Renal cortex interstitium (tissue), 11 donors: ENCODE results near the gene DNM1. TPM values are rescaled to one million over a fixed set of nuclear protein-coding genes. Genes with fewer than 3 reads are reported as not detected.
"Not testable (repeated sequence)": the region's sequence is repeated elsewhere in the genome, so short reads cannot be mapped to it uniquely, and the experiment has no call there.

Experiments used
- DNase-seq, 11 donors: peaks; one replicate each; pipeline ENCODE4 v3.0.0-alpha.2; 2013; ENCODE audit warnings: low read depth in 9 of 11, low spot score in 4 of 11; ENCODE audit errors: extremely low read depth in 1 of 11
- polyA plus RNA-seq, 3 donors: library from polyadenylated mRNA; unstranded; fragments of 120-200 nt; gene quantifications; one replicate each; pipeline ENCODE4 v1.2.1, GENCODE V29; 2013; ENCODE audit not compliant: insufficient read length in 3 of 3

The DNM1 gene
- polyA plus RNA-seq, 3 donors, result 106 to 279 (median 123) TPM

GRCh38 chr9:128215491-128216409 is 12.6 kb downstream of the DNM1 start:
- no peak for DNase-seq

DNA sequence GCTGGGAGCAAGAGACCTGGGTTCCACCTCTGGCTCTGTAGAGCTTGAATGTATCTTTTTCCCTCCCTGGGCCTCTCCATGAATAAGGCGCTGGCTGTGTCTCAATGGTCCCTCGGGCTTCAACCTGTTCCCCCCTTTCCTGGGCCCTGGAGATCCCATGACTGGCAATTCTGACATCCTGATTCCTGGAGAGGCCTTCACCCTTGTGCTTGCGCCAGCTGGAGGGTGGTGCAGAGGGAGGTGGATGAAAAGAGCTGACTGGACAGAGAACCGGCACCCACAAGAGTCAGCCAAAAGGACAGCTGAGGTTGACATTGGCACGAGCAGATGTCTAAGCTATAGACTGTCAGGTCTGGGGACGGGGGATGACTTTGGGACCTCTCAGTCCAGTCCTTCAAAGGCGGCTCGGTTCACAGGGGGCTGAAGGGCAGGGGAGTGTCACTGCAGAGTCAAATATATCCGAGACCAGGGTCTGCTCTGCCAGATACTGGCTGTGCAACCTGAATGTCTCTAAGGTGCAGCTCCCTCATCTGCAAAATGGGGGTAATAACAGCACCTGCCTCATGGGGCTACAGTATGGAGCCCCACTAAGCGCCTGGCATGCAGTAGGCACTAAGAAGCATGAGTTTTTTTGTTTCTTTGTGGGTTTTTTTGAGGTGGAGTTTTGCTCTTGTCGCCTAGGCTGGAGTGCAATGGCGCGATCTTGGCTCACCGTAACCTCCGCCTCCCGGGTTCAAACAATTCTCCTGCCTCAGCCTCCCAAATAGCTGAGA is 13.8 kb downstream of the DNM1 start:
- DNase-seq, result no peak

DNA sequence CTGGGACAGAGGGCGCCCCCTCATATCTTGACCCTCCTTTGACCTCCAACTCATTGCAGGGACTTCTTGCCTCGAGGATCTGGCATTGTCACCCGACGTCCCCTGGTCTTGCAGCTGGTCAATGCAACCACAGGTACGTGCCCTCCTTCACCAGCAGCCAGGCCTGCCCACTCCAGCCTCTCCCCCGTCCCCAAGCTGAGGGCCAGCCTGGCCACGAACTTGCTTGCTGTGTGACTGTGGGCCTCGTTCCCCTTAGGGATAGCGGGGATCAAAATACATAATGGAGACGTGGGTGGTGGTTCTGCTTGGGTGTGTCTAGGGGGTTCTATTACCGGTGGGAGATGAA is 15.0 kb downstream of the DNM1 start:
- DNase-seq, result no peak

DNA sequence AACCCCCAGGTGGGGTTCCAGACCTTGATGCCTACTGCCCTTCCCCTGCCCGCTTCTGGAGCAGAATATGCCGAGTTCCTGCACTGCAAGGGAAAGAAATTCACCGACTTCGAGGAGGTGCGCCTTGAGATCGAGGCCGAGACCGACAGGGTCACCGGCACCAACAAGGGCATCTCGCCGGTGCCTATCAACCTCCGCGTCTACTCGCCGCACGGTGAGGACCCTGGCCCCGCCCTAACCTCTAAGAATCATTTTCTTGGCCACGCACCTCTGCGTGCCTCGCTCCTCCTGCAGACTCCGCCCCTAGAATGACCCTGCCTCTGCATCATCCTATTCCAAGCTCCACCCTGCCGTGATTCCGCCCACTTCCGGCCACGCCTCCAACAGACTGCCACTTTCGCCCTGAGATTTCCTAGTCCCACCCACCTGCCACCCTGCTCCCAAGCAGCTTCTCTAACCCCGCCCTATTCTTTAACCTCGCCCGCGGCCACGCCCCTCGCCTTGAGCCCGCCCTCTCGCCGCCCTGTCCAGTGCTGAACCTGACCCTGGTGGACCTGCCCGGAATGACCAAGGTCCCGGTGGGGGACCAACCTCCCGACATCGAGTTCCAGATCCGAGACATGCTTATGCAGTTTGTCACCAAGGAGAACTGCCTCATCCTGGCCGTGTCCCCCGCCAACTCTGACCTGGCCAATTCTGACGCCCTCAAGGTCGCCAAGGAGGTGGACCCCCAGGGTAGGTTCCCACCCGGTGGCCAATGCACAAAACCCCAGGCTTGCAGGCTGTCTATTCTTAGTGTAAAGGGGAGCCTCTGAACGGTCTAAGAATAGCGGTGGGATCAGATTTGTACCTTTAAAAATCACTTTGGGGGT is 15.6 kb downstream of the DNM1 start:
- peak; percentile 79 to 93 (median 87) for DNase-seq

DNA sequence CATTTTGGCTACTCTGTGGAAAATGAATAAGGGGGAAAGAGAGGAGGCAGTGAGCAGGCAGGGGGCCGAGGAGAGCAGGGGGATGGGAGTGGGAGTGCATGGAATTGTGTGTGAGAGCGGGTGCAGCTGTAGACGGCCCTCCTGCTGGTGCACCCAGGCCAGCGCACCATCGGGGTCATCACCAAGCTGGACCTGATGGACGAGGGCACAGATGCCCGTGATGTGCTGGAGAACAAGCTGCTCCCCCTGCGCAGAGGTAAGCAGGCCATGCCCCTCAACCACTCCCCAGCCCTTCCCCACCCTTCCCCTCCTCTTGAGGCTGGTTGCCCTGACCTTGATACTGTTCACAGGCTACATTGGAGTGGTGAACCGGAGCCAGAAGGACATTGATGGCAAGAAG is 16.7 kb downstream of the DNM1 start:
- DNase-seq, result no peak

DNA sequence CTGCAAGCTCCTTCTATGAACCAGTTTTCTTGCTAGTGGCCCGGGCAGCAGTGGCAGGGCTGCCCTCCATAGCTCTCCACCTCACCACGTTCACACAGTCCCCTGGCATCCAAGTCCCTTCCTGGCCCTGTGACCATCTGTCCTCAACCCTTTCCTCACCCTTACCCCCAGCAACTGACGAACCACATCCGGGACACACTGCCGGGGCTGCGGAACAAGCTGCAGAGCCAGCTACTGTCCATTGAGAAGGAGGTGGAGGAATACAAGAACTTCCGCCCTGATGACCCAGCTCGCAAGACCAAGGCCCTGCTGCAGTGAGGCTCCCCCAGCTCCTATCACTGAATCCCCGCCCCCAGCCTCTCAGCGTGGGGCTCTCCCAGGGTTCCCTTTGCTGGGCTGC is 18.8 kb downstream of the DNM1 start:
- DNase-seq, result no peak

- DNase-seq, result no peak
These were observed 19.9 kb downstream of the DNM1 start for GRCh38 chr9:128222880-128223670.

DNA sequence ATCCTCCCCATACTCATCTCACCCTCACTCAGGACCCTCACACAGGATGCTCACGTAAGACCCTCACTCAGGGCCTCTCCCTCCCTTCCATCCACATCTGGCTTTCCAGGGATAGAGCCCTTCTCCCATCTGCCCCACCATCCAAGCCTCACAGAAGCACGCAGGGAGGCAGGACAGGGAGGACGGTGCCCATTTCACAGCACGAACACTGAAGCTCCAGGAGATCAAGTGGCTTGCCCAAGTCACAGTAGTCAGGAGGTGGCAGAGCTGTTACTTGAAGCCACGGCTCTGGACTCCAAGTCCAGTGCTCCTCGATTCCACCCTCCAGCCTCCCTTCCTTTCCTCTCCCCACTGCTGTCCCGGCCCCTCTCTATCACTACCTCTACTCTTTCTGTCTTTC is 21.7 kb downstream of the DNM1 start:
- no peak for DNase-seq

- DNase-seq, result no peak
These were observed 22.7 kb downstream of the DNM1 start for GRCh38 chr9:128225770-128226411.

- no peak for DNase-seq
These were observed 23.2 kb downstream of the DNM1 start for GRCh38 chr9:128226412-128226801.

- DNase-seq, result not testable (repeated sequence)
These were observed 27.7 kb downstream of the DNM1 start for GRCh38 chr9:128230897-128231296.

DNA sequence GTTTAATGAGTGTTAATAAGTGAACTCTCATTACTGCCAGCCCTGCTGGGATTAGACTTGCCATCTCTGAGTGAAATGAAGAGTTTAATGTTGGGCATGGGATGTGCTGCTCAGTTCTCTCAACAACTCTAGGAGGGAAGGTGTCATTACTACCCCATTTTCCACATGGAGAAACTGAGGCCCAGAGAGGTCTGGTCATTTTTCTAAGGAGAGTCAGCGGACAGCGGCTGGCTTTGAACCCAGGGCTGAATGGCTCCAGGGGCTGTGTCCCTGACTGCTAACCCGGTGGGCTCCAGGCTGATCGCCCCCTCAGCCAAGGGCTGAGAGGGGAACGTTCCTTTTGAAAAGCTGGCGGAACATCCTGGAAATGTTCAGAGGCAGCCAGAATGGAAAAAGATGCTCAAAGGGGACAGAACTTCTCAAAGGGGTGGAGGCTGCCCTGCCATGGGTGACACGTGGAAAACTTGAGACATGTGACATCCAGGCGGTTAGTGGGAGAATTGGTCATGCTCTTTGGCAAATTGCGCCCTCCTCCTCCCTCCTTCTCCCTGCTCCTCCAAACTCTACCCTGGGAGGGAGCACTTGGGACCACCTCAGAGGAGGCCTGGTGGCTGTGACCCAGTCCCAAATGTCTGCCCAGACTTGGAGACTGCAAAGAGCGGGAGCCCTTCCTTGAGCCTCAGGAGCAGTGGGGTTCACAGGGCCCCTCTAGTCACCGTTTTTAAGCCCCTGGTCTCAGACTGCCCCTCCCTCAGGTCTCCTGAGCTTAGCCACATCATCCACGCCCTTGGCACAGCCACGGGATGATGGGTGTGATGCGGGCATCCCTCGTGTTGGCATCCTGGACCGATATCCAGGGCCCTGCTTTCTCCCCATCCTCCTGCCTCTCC is 28.7 kb downstream of the DNM1 start:
- DNase-seq, result no peak

- no peak for DNase-seq
These were observed 29.6 kb downstream of the DNM1 start for GRCh38 chr9:128232528-128233428.

DNA sequence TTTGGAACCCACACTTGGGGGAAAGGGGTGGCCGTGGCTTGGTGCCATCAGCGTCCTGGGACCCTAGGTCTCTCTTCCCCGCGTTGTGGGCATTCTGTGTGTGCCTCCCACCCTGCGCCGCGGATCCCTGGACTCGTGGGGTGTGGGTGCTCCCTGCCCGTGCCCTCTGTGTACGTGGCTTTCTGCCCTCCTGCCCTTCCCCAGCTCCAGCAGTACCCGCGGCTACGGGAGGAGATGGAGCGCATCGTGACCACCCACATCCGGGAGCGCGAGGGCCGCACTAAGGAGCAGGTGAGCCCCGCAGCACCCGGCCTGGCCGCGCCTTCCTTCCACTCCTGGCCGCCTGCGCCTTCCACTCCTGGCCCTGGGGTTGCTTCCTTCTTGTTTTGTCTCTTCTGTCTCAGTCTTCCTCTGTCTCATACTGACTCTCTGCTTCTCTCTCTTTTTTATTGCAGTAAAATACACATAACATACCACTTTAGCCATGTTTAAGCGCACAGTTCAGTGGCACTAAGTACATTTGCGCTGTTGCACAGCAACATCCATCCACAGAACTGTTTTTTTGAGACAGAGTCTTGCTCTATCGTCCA is 30.7 kb downstream of the DNM1 start:
- DNase-seq, result no peak

DNA sequence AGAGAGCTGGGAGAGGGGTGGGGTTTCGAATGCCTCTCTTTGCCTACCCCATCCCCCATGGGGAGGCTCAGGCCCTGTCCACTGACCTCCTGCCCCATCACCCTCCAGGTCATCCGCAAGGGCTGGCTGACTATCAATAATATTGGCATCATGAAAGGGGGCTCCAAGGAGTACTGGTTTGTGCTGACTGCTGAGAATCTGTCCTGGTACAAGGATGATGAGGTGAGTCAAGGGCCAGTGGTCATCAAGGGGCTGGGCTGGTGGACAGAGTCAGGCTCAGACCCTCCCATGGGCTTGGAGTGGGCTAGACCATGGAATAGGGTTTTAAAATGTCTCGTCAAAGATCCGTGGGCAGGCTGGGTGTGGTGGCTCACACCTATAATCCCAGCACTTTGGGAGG is 38.9 kb downstream of the DNM1 start:
- DNase-seq, result no peak

DNA sequence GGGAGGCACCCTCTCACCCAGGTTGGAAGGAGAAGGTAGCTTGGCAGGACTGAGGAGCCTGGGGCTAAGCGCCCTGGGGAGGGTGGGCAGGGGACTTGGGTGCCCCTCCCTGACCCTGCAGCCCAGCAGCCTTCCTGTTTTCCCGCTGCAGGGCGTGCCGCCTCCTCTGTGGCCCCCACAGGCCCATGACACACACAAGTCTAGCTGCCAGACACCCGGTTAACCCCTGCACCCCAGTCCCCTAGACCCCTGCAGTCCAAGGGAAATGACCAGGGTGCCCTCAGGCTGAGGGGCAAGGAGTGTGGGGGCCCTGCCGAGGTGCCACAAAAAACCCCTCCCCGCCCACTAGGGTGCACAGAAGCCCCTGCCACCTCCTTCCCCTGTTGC is 39.6 kb downstream of the DNM1 start:
- no peak for DNase-seq
